Large intestine (tissue), 3 donors: ENCODE results near the gene BTAF1. TPM values are rescaled to one million over a fixed set of nuclear protein-coding genes. Genes with fewer than 3 reads are reported as not detected.
A peak's percentile ranks its signal among the peaks of the same experiment; 100 is the strongest.

ENCODE experiments used
- DNase-seq, 2 donors: peaks; one replicate each; pipeline versions ENCODE4 v3.0.0 to v3.0.0-alpha.2; 2013
- H3K27ac ChIP-seq: one replicate; pipeline ENCODE4 v1.5.1; 2013; ENCODE audit warnings: low read length
- H3K27me3 ChIP-seq: 2 replicates; pipeline ENCODE4 v1.6.1; 2013; ENCODE audit warnings: low read length; ENCODE audit not compliant: control insufficient read depth, insufficient read depth
- H3K36me3 ChIP-seq: 2 replicates; pipeline ENCODE4 v1.6.1; 2013; ENCODE audit warnings: low read length; ENCODE audit not compliant: control insufficient read depth, insufficient read depth
- H3K4me1 ChIP-seq: one replicate; pipeline ENCODE4 v1.6.1; 2013; ENCODE audit warnings: low read length; ENCODE audit not compliant: control insufficient read depth, insufficient read depth
- H3K4me3 ChIP-seq: one replicate; pipeline ENCODE4 v1.5.1; 2013; ENCODE audit warnings: low read length
- H3K9me3 ChIP-seq: one replicate; pipeline ENCODE4 v1.6.1; 2013; ENCODE audit warnings: mild to moderate bottlenecking, low read depth, low read length, moderate library complexity; ENCODE audit not compliant: control insufficient read depth
- WGBS: methylation state at CpG from one replicate; pipeline ENCODE4 v1.1.5; 2013; ENCODE audit warnings: low lambda C conversion rate; ENCODE audit not compliant: insufficient coverage; 5-methylcytosine and 5-hydroxymethylcytosine counted together
- polyA plus RNA-seq: library from polyadenylated mRNA; unstranded; fragments of 120-200 nt; gene quantifications from one replicate; pipeline ENCODE4 v1.2.1, GENCODE V29; 2013

The BTAF1 gene
- polyA plus RNA-seq, 1 donor: 50.9 TPM

- H3K4me1 ChIP-seq: no peaks in the 10 kb centered on the region
- no peak overlapping the region for H3K27ac ChIP-seq
- DNase-seq: no peak
- no peaks in the 10 kb centered on the region for H3K9me3 ChIP-seq
- H3K27me3 ChIP-seq: no peaks in the 10 kb centered on the region
- peaks cover 9% of the 10 kb centered on the region for H3K36me3 ChIP-seq
- no CpG with 5 or more reads among the region's 2 CpGs for WGBS
- H3K4me3 ChIP-seq: no peak overlapping the region
These were observed 53.9 kb downstream of the BTAF1 start for GRCh38 chr10:91977491-91977890.

- no CpG with 5 or more reads among the region's 1 CpG for WGBS
- no peak for DNase-seq
- Histone ChIP-seq H3K4me1 (no peaks in the 10 kb centered on the region), H3K36me3 (peaks cover 18% of the 10 kb centered on the region), H3K27me3 (no peaks in the 10 kb centered on the region), H3K4me3 (no peak overlapping the region), H3K27ac (no peak overlapping the region), H3K9me3 (no peaks in the 10 kb centered on the region)
These were observed 55.0 kb downstream of the BTAF1 start for GRCh38 chr10:91978585-91978984.

- Histone ChIP-seq H3K9me3 (no peaks in the 10 kb centered on the region), H3K27ac (no peak overlapping the region), H3K27me3 (no peaks in the 10 kb centered on the region), H3K36me3 (peaks cover 28% of the 10 kb centered on the region), H3K4me3 (no peak overlapping the region), H3K4me1 (no peaks in the 10 kb centered on the region)
- no peak for DNase-seq
- WGBS: 71% methylated on average over 1 of the region's 1 CpG
These were observed 56.7 kb downstream of the BTAF1 start for GRCh38 chr10:91980319-91980718.

- DNase-seq: no peak
- Histone ChIP-seq H3K27me3 (no peaks in the 10 kb centered on the region), H3K4me3 (no peak overlapping the region), H3K36me3 (peaks cover 42% of the 10 kb centered on the region), H3K4me1 (no peaks in the 10 kb centered on the region), H3K27ac (no peak overlapping the region), H3K9me3 (no peaks in the 10 kb centered on the region)
These were observed 59.8 kb downstream of the BTAF1 start for GRCh38 chr10:91983416-91983815.

- peaks cover 46% of the 10 kb centered on the region for H3K36me3 ChIP-seq
- no peaks in the 10 kb centered on the region for H3K9me3 ChIP-seq
- no peaks in the 10 kb centered on the region for H3K27me3 ChIP-seq
- no peak overlapping the region for H3K27ac ChIP-seq
- H3K4me3 ChIP-seq: no peak overlapping the region
- no peaks in the 10 kb centered on the region for H3K4me1 ChIP-seq
- 88% methylated on average over 4 of the region's 8 CpGs for WGBS
- DNase-seq: no peak
These were observed 63.9 kb downstream of the BTAF1 start for GRCh38 chr10:91987397-91988037.

- Histone ChIP-seq H3K4me1 (no peaks in the 10 kb centered on the region), H3K4me3 (no peak overlapping the region), H3K27me3 (no peaks in the 10 kb centered on the region), H3K36me3 (peaks cover 45% of the 10 kb centered on the region), H3K27ac (peak overlapping the region; percentile 34), H3K9me3 (no peaks in the 10 kb centered on the region)
- DNase-seq: peak; percentile 18 to 53
- no CpG with 5 or more reads among the region's 1 CpG for WGBS
These were observed 68.5 kb downstream of the BTAF1 start for GRCh38 chr10:91992031-91992430.

- no peak for DNase-seq
- peaks cover 36% of the 10 kb centered on the region for H3K36me3 ChIP-seq
- WGBS: 75% methylated on average over 1 of the region's 2 CpGs
- no peaks in the 10 kb centered on the region for H3K27me3 ChIP-seq
- no peak overlapping the region for H3K27ac ChIP-seq
- no peak overlapping the region for H3K4me3 ChIP-seq
- no peaks in the 10 kb centered on the region for H3K4me1 ChIP-seq
- no peaks in the 10 kb centered on the region for H3K9me3 ChIP-seq
These were observed 72.7 kb downstream of the BTAF1 start for GRCh38 chr10:91996266-91996665.

- peaks cover 20% of the 10 kb centered on the region for H3K36me3 ChIP-seq
These were observed 78.0 kb downstream of the BTAF1 start for GRCh38 chr10:92001581-92001980.

GRCh38 chr10:92001995-92002394 lies 78.4 kb downstream of the BTAF1 start:
- Histone ChIP-seq H3K36me3 (peaks cover 18% of the 10 kb centered on the region), H3K4me3 (no peak overlapping the region), H3K9me3 (peaks cover 3% of the 10 kb centered on the region), H3K27ac (no peak overlapping the region), H3K4me1 (no peaks in the 10 kb centered on the region), H3K27me3 (no peaks in the 10 kb centered on the region)
- 100% methylated on average over 1 of the region's 2 CpGs for WGBS
- DNase-seq: no peak

More at GRCh38 chr10:92001581-92001980, 78.0 kb downstream of the BTAF1 start:
- Histone ChIP-seq H3K9me3 (peaks cover 3% of the 10 kb centered on the region), H3K4me3 (no peak overlapping the region), H3K27me3 (no peaks in the 10 kb centered on the region), H3K27ac (no peak overlapping the region), H3K4me1 (no peaks in the 10 kb centered on the region)
- 100% methylated on average over 1 of the region's 3 CpGs for WGBS
- no peak for DNase-seq

GRCh38 chr10:92003258-92003657 lies 79.7 kb downstream of the BTAF1 start:
- Histone ChIP-seq H3K27me3 (no peaks in the 10 kb centered on the region), H3K4me3 (no peak overlapping the region), H3K4me1 (no peaks in the 10 kb centered on the region), H3K27ac (no peak overlapping the region), H3K36me3 (peaks cover 16% of the 10 kb centered on the region), H3K9me3 (peaks cover 3% of the 10 kb centered on the region)
- 90% methylated on average over 2 of the region's 2 CpGs for WGBS
- DNase-seq: no peak

- WGBS: no CpG with 5 or more reads among the region's 1 CpG
- Histone ChIP-seq H3K27ac (no peak overlapping the region), H3K27me3 (no peaks in the 10 kb centered on the region), H3K9me3 (peaks cover 3% of the 10 kb centered on the region), H3K4me1 (no peaks in the 10 kb centered on the region), H3K4me3 (no peak overlapping the region), H3K36me3 (peaks cover 34% of the 10 kb centered on the region)
- no peak for DNase-seq
These were observed 82.4 kb downstream of the BTAF1 start for GRCh38 chr10:92005978-92006377.
